ENCODE results near the gene PLAC8L1. TPM values are rescaled to one million over a fixed set of nuclear protein-coding genes. Genes with fewer than 3 reads are reported as not detected.

The PLAC8L1 gene
- total RNA-seq, 1 experiment from 2014 or later = 0.77 TPM

DNA sequence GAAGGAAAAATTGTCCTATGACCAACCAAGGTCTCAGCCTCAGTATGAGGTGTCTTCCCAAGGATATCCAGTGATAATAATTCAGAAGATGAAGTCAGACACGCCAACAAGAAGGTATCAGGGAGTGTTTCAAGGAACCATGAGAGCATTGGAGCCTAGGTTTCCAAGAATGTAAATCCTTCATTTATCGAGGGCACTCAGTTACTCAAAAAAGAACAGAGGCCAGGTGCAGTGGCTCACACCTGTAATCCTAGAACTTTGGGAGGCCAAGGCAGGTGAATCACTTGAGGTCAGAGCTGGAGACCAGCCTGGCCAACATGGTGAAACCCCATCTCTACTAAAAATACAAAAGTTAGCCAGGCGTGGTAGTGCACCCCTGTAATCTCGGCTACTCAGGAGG, 70.8 kb downstream of the PLAC8L1 start:
- Mint-ChIP-seq H3K27me3 (ENCODE audit: low read depth) (no peaks in the 10 kb centered on the region), H3K27ac (no peak overlapping the region), H3K36me3 (no peaks in the 10 kb centered on the region), H3K9me3 (no peaks in the 10 kb centered on the region), H3K4me1 (no peaks in the 10 kb centered on the region; the same call in 1 of the 2 replicates), H3K4me3 (no peak overlapping the region)
- POLR2A ChIA-PET = no interaction called here
- TF ChIP-seq IRF2 (CRISPR knock-in tag; IDR thresholded peaks at IDR 0.05; ENCODE audit: borderline replicate concordance, low read depth) (no peak), ZNF219 (CRISPR knock-in tag; IDR thresholded peaks at IDR 0.05; ENCODE audit: borderline replicate concordance) (no peak), TEAD4 (CRISPR knock-in tag; IDR thresholded peaks at IDR 0.05) (no peak), SOX15 (CRISPR knock-in tag; IDR thresholded peaks at IDR 0.05) (no peak), ZNF317 (CRISPR knock-in tag; IDR thresholded peaks at IDR 0.05; ENCODE audit: borderline replicate concordance, low read depth) (no peak), FOXP1 (CRISPR knock-in tag; IDR thresholded peaks at IDR 0.05; ENCODE audit: borderline replicate concordance) (no peak)
- CTCF ChIA-PET = interaction anchor here (0.8 to 1.1 kb wide), 6 partner anchors 8 to 147 kb away, joined by 4 to 7 read pairs (median 4); no protein-coding TSS in a partner anchor
- no peak for ATAC-seq
- DNase-seq (ENCODE audit: low spot score) = no peak

Other genes starting within 250 kb of the PLAC8L1 start
- not detected in 3 replicates for gene GRXCR2, start 232.6 kb downstream of the PLAC8L1 start, total RNA-seq (2021)
- gene SH3RF2, start 169.0 kb downstream of the PLAC8L1 start, total RNA-seq (2021) = 0.83 to 1.6 TPM (median 0.98 TPM) in 3 replicates
- 248 to 270 TPM (median 264 TPM) in 3 replicates for gene LARS1, start 77.1 kb upstream of the PLAC8L1 start, total RNA-seq (2021)
- gene RBM27, start 98.0 kb upstream of the PLAC8L1 start, total RNA-seq (2021) = 29.4 to 32.6 TPM (median 29.8 TPM) in 3 replicates
- not detected in 3 replicates for gene POU4F3, start 233.3 kb upstream of the PLAC8L1 start, total RNA-seq (2021)